Prostate gland (tissue), 2 donors: ENCODE results near the gene SLCO4A1. TPM values are rescaled to one million over a fixed set of nuclear protein-coding genes. Genes with fewer than 3 reads are reported as not detected.

Source experiments
- DNase-seq: peaks from one replicate; pipeline ENCODE4 v3.0.0-alpha.2; 2019; ENCODE audit warnings: low spot score
- H3K27ac ChIP-seq, 2 donors: fragments of 200-600 bp; sonication (generic); 2 replicates each; pipeline ENCODE4 v1.5.1; 2017 to 2019
- H3K27me3 ChIP-seq: fragments of 200-600 bp; sonication (generic); replicated peaks from 2 replicates; pipeline ENCODE4 v1.5.1; 2019; ENCODE audit not compliant: insufficient read depth
- H3K36me3 ChIP-seq, 2 donors: fragments of 200-600 bp; sonication (generic); 1 replicate in 1 of 2; 2 replicates in 1 of 2; pipeline versions ENCODE4 v1.5.1 to v1.8.1; 2017 to 2019
- H3K4me1 ChIP-seq: fragments of 200-600 bp; sonication (generic); replicated peaks from 2 replicates; pipeline ENCODE4 v1.5.1; 2019
- H3K4me3 ChIP-seq, 2 donors: fragments of 200-600 bp; sonication (generic); 2 replicates each; pipeline ENCODE4 v1.5.1; 2017 to 2019
- H3K9me3 ChIP-seq: fragments of 200-600 bp; sonication (generic); 2 replicates; pipeline ENCODE4 v1.5.1; 2017
- CTCF ChIP-seq, 4 experiments: fragments of 200-600 bp in 2 of 4; fragments of 450-650 bp in 2 of 4; sonication (generic) in 2 of 4; IDR thresholded peaks; 1 replicate in 3 of 4; 2 replicates in 1 of 4; pipeline ENCODE4 v1.5.1; 2016 to 2019; ENCODE audit warnings: antibody characterized with exemption in 4 of 4, mild to moderate bottlenecking in 2 of 4, moderate library complexity in 2 of 4
- POLR2A ChIP-seq: fragments of 450-650 bp; IDR thresholded peaks from one replicate; pipeline ENCODE4 v1.6.1; 2016; ENCODE audit warnings: antibody characterized with exemption, mild to moderate bottlenecking
- POLR2AphosphoS5 ChIP-seq: sonication (generic); formaldehyde crosslinking; IDR thresholded peaks from one replicate; pipeline ENCODE4 v1.6.1; 2017; ENCODE audit warnings: antibody characterized with exemption
- WGBS: methylation state at CpG from one replicate; pipeline ENCODE4 v1.1.5; 2018; 5-methylcytosine and 5-hydroxymethylcytosine counted together
- intact Hi-C: fragments of 100-400 bp; cut with DNase I; formaldehyde crosslinking; loops from one replicate; pipeline ENCODE4 v1.14.2; 2022
- total RNA-seq, 2 donors: library from RNA; depleted of rRNA; stranded (reverse); fragments of >200 nt; gene quantifications; one replicate each; pipeline ENCODE4 v1.1.0, GENCODE V29; 2016

The SLCO4A1 gene
- total RNA-seq, 2 donors from 2014 or later = 4.5 to 12.3 TPM

- H3K4me1 ChIP-seq = peaks cover 16% of the 10 kb centered on the region
- no peak for DNase-seq
- WGBS = 84% methylated on average over 13 of the region's 13 CpGs
- H3K27me3 ChIP-seq = no peaks in the 10 kb centered on the region
- no peaks in the 10 kb centered on the region for H3K36me3 ChIP-seq
- no peak overlapping the region for H3K27ac ChIP-seq
- intact Hi-C loops = no loop called here
- H3K9me3 ChIP-seq = no peaks in the 10 kb centered on the region
- no peak overlapping the region for H3K4me3 ChIP-seq
- TF ChIP-seq POLR2A = no peak
Measured at GRCh38 chr20:62620625-62621024, 21.7 kb upstream of the SLCO4A1 start.

DNA sequence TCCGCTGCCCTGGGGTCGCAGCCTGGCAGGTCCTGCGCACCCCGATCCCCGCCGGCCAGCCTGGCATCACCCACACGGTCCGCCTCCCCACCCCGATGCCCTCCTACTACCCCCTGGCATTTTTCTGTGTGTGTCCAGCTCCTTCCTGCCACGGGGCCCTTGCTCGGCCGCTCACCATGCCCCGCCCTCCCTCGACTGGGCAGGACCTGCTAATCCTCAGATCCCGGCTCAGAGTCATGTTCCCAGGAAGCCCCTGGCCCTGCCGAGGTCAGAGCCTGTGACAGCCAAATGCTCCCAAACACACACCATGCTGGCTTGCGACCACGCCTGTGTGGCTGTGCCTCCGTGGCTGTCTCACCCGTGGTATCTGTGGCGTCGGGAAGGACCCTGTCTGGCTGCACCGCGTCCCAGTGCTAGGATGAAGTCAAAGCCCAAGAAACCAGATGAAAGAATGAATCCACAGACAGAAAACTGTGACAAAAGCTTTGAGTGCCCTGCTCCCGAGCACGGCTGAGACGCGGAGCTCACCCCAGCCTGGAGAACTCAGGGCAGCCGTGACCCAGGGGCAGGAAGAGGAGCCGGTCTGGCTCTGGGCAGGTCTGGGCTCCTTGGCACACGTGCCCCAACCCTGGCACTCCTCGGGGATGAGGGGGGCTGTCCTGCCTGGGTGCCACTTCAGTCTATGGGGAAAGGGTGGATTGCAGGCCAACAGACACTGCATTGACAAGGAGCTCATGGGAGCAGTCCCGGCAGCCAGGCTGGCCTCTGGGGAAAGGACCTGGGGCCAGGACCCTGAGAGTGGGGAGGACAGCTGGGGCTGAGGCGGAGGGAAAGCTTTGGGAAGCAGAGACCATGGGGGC lies 20.8 kb upstream of the SLCO4A1 start:
- Histone ChIP-seq H3K4me1 (peaks cover 16% of the 10 kb centered on the region), H3K27ac (no peak overlapping the region), H3K4me3 (no peak overlapping the region), H3K36me3 (no peaks in the 10 kb centered on the region), H3K9me3 (no peaks in the 10 kb centered on the region), H3K27me3 (no peaks in the 10 kb centered on the region)
- DNase-seq = no peak
- intact Hi-C loops = no loop called here
- 83% methylated on average over 33 of the region's 34 CpGs for WGBS
- no peak for TF ChIP-seq POLR2AphosphoS5
- TF ChIP-seq CTCF (IDR thresholded peaks at IDR 0.05) = no peak
- no peak for TF ChIP-seq POLR2A

GRCh38 chr20:62622178-62622876 lies 20.0 kb upstream of the SLCO4A1 start:
- no peaks in the 10 kb centered on the region for H3K36me3 ChIP-seq
- DNase-seq = no peak
- no peaks in the 10 kb centered on the region for H3K9me3 ChIP-seq
- H3K27ac ChIP-seq = peak overlapping the region; percentile 79 to 85
- H3K4me3 ChIP-seq = no peak overlapping the region
- TF ChIP-seq POLR2A (no peak), POLR2AphosphoS5 (no peak), CTCF (IDR thresholded peaks at IDR 0.05) (no peak)
- intact Hi-C loops = no loop called here
- WGBS = 81% methylated on average over 25 of the region's 25 CpGs
- H3K27me3 ChIP-seq = no peaks in the 10 kb centered on the region
- H3K4me1 ChIP-seq = peaks cover 16% of the 10 kb centered on the region

GRCh38 chr20:62622877-62623487 lies 19.3 kb upstream of the SLCO4A1 start:
- Histone ChIP-seq H3K9me3 (no peaks in the 10 kb centered on the region), H3K27ac (peak overlapping the region; percentile 79 to 85), H3K36me3 (no peaks in the 10 kb centered on the region), H3K4me3 (no peak overlapping the region), H3K4me1 (peaks cover 16% of the 10 kb centered on the region), H3K27me3 (no peaks in the 10 kb centered on the region)
- TF ChIP-seq POLR2A = no peak
- no peak for TF ChIP-seq CTCF (IDR thresholded peaks at IDR 0.05)
- TF ChIP-seq POLR2AphosphoS5 = no peak
- WGBS = 72% methylated on average over 26 of the region's 29 CpGs
- DNase-seq = no peak
- intact Hi-C loops = no loop called here

- no peaks in the 10 kb centered on the region for H3K27me3 ChIP-seq
- peak; percentile 86 for TF ChIP-seq POLR2AphosphoS5
- peak in 2 of 4 experiments; percentile 13 to 26 for TF ChIP-seq CTCF (IDR thresholded peaks at IDR 0.05)
- TF ChIP-seq POLR2A = peak; percentile 79
- H3K4me1 ChIP-seq = peaks cover 16% of the 10 kb centered on the region
- DNase-seq = peak; percentile 93
- H3K9me3 ChIP-seq = no peaks in the 10 kb centered on the region
- no peak overlapping the region for H3K4me3 ChIP-seq
- intact Hi-C loops = no loop called here
- 10% methylated on average over 23 of the region's 23 CpGs for WGBS
- H3K27ac ChIP-seq = peak overlapping the region; percentile 79 to 85
- no peaks in the 10 kb centered on the region for H3K36me3 ChIP-seq
Measured at GRCh38 chr20:62623488-62624324, 18.6 kb upstream of the SLCO4A1 start.
